HCT116 (cell line): ENCODE measurements around the gene NT5C3A. TPM values are rescaled to one million over a fixed set of nuclear protein-coding genes. Genes with fewer than 3 reads are reported as not detected.

ENCODE experiments used
- ATAC-seq: fragments of 200-7000 bp; cut with Tn5 transposase; 2 replicates; pipeline ENCODE4 v1.9.1; 2020; ENCODE audit warnings: mild to moderate bottlenecking, moderate library complexity
- BruUV-seq: library from RNA; stranded (reverse); fragments of 400-500 nt; replicated peaks from 2 replicates; lab custom pipeline; 2021; lab: Mats Ljungman, UMichigan
- CTCF ChIA-PET: fragments of 300-600 bp; sonication (Branson Sonifier 250); formaldehyde crosslinking; loops from one replicate; lab custom pipeline; 2021; ENCODE audit warnings: antibody characterized with exemption; lab: Charles Lee
- POLR2A ChIA-PET: fragments of 300-600, 350-600 bp; sonication (Branson Sonifier 250); formaldehyde crosslinking; loops from one replicate; lab custom pipeline; 2021; ENCODE audit warnings: antibody characterized with exemption; lab: Charles Lee
- RAD21 ChIA-PET, 2 experiments: fragments of 300-600 bp; sonication (Branson Sonifier 250); formaldehyde crosslinking; loops; one replicate each; lab custom pipeline; 2023; ENCODE audit warnings: low total read pairs in 2 of 2; ENCODE audit not compliant: uncharacterized antibody in 2 of 2, unreplicated experiment in 2 of 2, low non-redundant PET in 1 of 2; lab: Charles Lee
- DNase-seq: peaks from one replicate; pipeline ENCODE4 v3.0.0-alpha.2; 2010; ENCODE audit warnings: low read depth, low spot score
- H2AFZ ChIP-seq: fragments of 200-600 bp; shearing (Covaris generic), sonication (generic); 2 replicates; pipeline ENCODE4 v1.6.1; 2017; ENCODE audit warnings: low read depth, mixed run types, mixed read lengths, antibody characterized with exemption, low read length; ENCODE audit not compliant: poor library complexity, severe bottlenecking
- H3K27ac ChIP-seq: 2 replicates; pipeline ENCODE4 v1.5.1; 2012; ENCODE audit warnings: low read depth, low read length
- H3K27me3 ChIP-seq: fragments of 200-600 bp; sonication (generic); 2 replicates; pipeline ENCODE4 v1.6.1; 2016; ENCODE audit warnings: mixed run types, low read length, mixed read lengths; ENCODE audit not compliant: insufficient read depth
- H3K36me3 ChIP-seq, 2 experiments: fragments of 200-500 bp in 1 of 2; fragments of 200-600 bp in 1 of 2; sonication (Bioruptor generic) in 1 of 2; sonication (generic) in 1 of 2; 2 replicates each; pipeline versions ENCODE4 v1.5.1 to v1.6.1; 2014 to 2016; ENCODE audit warnings: low read length in 2 of 2, inconsistent platforms in 1 of 2, mixed read lengths in 1 of 2, mixed run types in 1 of 2; ENCODE audit not compliant: insufficient read depth in 2 of 2, control insufficient read depth in 1 of 2
- H3K4me1 ChIP-seq, 2 experiments: fragments of 200-600 bp in 1 of 2; sonication (generic) in 1 of 2; 2 replicates each; pipeline versions ENCODE4 v1.5.1 to v1.6.1; 2012 to 2017; ENCODE audit warnings: low read length in 2 of 2, inconsistent platforms in 1 of 2, mild to moderate bottlenecking in 1 of 2, mixed read lengths in 1 of 2, mixed run types in 1 of 2, moderate library complexity in 1 of 2; ENCODE audit not compliant: insufficient read depth in 2 of 2, control insufficient read depth in 1 of 2
- H3K4me2 ChIP-seq: fragments of 200-600 bp; sonication (generic); 2 replicates; pipeline ENCODE4 v1.6.1; 2017; ENCODE audit warnings: mixed run types, low read length, mixed read lengths
- H3K4me3 ChIP-seq, 2 experiments: fragments of 200-600 bp in 1 of 2; sonication (generic) in 1 of 2; replicated peaks in 1 of 2; 2 replicates each; pipeline ENCODE4 v1.5.1; 2011 to 2016; ENCODE audit warnings: low read length in 2 of 2, control low read depth in 1 of 2, low read depth in 1 of 2, mild to moderate bottlenecking in 1 of 2, mixed read lengths in 1 of 2, mixed run types in 1 of 2
- H3K79me2 ChIP-seq: fragments of 200-600 bp; sonication (generic); 2 replicates; pipeline ENCODE4 v1.6.1; 2017; ENCODE audit warnings: mild to moderate bottlenecking, mixed run types, low read length, moderate library complexity, mixed read lengths; ENCODE audit not compliant: insufficient read depth
- H3K9ac ChIP-seq: fragments of 200-600 bp; sonication (generic); 2 replicates; pipeline ENCODE4 v1.6.1; 2016; ENCODE audit warnings: low read length, mixed read lengths
- H3K9me2 ChIP-seq: fragments of 200-600 bp; sonication (generic), shearing (Covaris generic); 2 replicates; pipeline ENCODE4 v1.6.1; 2017; ENCODE audit warnings: mixed run types, mild to moderate bottlenecking, moderate library complexity; ENCODE audit not compliant: insufficient read depth
- H3K9me3 ChIP-seq, 2 experiments: fragments of 200-500 bp in 1 of 2; fragments of 200-600 bp in 1 of 2; sonication (Bioruptor generic) in 1 of 2; sonication (generic) in 1 of 2; 2 replicates each; pipeline ENCODE4 v1.6.1; 2014 to 2017; ENCODE audit warnings: low read length in 2 of 2, mixed read lengths in 2 of 2, inconsistent platforms in 1 of 2, low read depth in 1 of 2, mild to moderate bottlenecking in 1 of 2, mixed run types in 1 of 2, moderate library complexity in 1 of 2; ENCODE audit not compliant: control insufficient read depth in 1 of 2, insufficient read depth in 1 of 2
- H4K20me1 ChIP-seq: fragments of 200-600 bp; sonication (generic), shearing (Covaris generic); 2 replicates; pipeline ENCODE4 v1.6.1; 2017; ENCODE audit warnings: mixed run types, mild to moderate bottlenecking, moderate library complexity; ENCODE audit not compliant: insufficient read depth
- CBX3 ChIP-seq: IDR thresholded peaks from 2 replicates; pipeline ENCODE4 v1.6.1; 2012; ENCODE audit warnings: low read depth
- CTCF ChIP-seq, 3 experiments: fragments of 200-600 bp in 1 of 3; sonication (generic) in 1 of 3; IDR thresholded peaks in 2 of 3; conservative IDR thresholded peaks in 1 of 3; 2 replicates each; pipeline ENCODE4 v1.5.1; 2012 to 2017; ENCODE audit warnings: low read depth in 2 of 3, low read length in 2 of 3, antibody characterized with exemption in 1 of 3, borderline replicate concordance in 1 of 3, control low read depth in 1 of 3, mild to moderate bottlenecking in 1 of 3, mixed read lengths in 1 of 3, mixed run types in 1 of 3, moderate library complexity in 1 of 3; ENCODE audit not compliant: insufficient read depth in 1 of 3
- JUND ChIP-seq: IDR thresholded peaks from 2 replicates; pipeline ENCODE4 v1.6.1; 2012
- MAX ChIP-seq: IDR thresholded peaks from 2 replicates; pipeline ENCODE4 v1.6.1; 2012
- POLR2A ChIP-seq: IDR thresholded peaks from 2 replicates; pipeline ENCODE4 v1.7.0; 2011; ENCODE audit warnings: borderline replicate concordance; ENCODE audit not compliant: insufficient read depth, insufficient read length; ENCODE audit errors: extremely low read depth
- REST ChIP-seq: IDR thresholded peaks from 2 replicates; pipeline ENCODE4 v1.6.1; 2012; ENCODE audit warnings: low read depth
- SP1 ChIP-seq: IDR thresholded peaks from 2 replicates; pipeline ENCODE4 v1.6.1; 2012; ENCODE audit warnings: low read depth
- ZBTB33 ChIP-seq: IDR thresholded peaks from 2 replicates; pipeline ENCODE4 v1.6.1; 2011; ENCODE audit warnings: mild to moderate bottlenecking, low read length, moderate library complexity; ENCODE audit not compliant: insufficient replicate concordance; ENCODE audit errors: extremely low read depth
- ZNF274 ChIP-seq: fragments of 200-500 bp; sonication (Bioruptor generic); IDR thresholded peaks from 2 replicates; pipeline ENCODE4 v1.6.1; 2014; ENCODE audit warnings: mild to moderate bottlenecking, low read depth, low read length, inconsistent platforms
- intact Hi-C: fragments of 100-400 bp; cut with micrococcal nuclease; formaldehyde crosslinking; loops from 2 replicates; pipeline ENCODE4 v1.10.0; 2022
- total RNA-seq: library from RNA; stranded (reverse); gene quantifications from one replicate; pipeline ENCODE4 v1.2.1, GENCODE V29; 2021; ENCODE audit not compliant: unreplicated experiment

Gene NT5C3A
- total RNA-seq, 1 experiment from 2014 or later = 32.5 TPM

- CTCF ChIA-PET = interaction anchor here (1.5 kb wide), 1 partner anchor 15 kb away, joined by 3 read pairs; no protein-coding TSS in a partner anchor
- Histone ChIP-seq H3K79me2 (peaks cover 97% of the 10 kb centered on the region), H3K9me3 (no peaks in the 10 kb centered on the region), H3K27ac (no peak overlapping the region), H3K4me1 (no peaks in the 10 kb centered on the region; a peak in 1 of 4 replicates), H3K9me2 (no peaks in the 10 kb centered on the region), H2AFZ (no peak overlapping the region), H3K4me2 (no peak overlapping the region), H3K27me3 (no peaks in the 10 kb centered on the region), H4K20me1 (peaks cover 32% of the 10 kb centered on the region), H3K4me3 (no peak overlapping the region), H3K9ac (no peak overlapping the region), H3K36me3 (no peaks in the 10 kb centered on the region)
- no TSS peak for BruUV-seq
- no peak for ATAC-seq
- no peak for TF ChIP-seq JUND
- TF ChIP-seq POLR2A = no peak
- no peak for TF ChIP-seq ZBTB33
- TF ChIP-seq SP1 = no peak
- TF ChIP-seq ZNF274 = no peak
- intact Hi-C loops = no loop called here
- RAD21 ChIA-PET = no interaction called here
- no peak for DNase-seq
- POLR2A ChIA-PET = interaction anchor here (2.1 kb wide), 1 partner anchor 14 kb away, joined by 5 read pairs; the partner anchor contains the start of gene NT5C3A
Observed at GRCh38 chr7:33048257-33048656, 14.3 kb downstream of the NT5C3A start.

- H3K4me3 ChIP-seq = no peak overlapping the region
- H3K79me2 ChIP-seq = peaks cover 99% of the 10 kb centered on the region
- ChIA-PET POLR2A (no interaction called here), CTCF (interaction anchor here (1.0 kb wide), 1 partner anchor 199 kb away, joined by 3 read pairs; no protein-coding TSS in a partner anchor), RAD21 (no interaction called here)
- ATAC-seq = no peak
- no peak overlapping the region for H3K27ac ChIP-seq
- H3K9me2 ChIP-seq = no peaks in the 10 kb centered on the region
- DNase-seq = no peak
- no TSS peak for BruUV-seq
- H2AFZ ChIP-seq = no peak overlapping the region
- intact Hi-C loops = no loop called here
- no peaks in the 10 kb centered on the region; a peak in 1 of 4 replicates for H3K4me1 ChIP-seq
- H3K9ac ChIP-seq = no peak overlapping the region
- H3K9me3 ChIP-seq = no peaks in the 10 kb centered on the region
- H3K36me3 ChIP-seq = no peaks in the 10 kb centered on the region
- no peaks in the 10 kb centered on the region for H3K27me3 ChIP-seq
- H4K20me1 ChIP-seq = peaks cover 31% of the 10 kb centered on the region
- no peak overlapping the region for H3K4me2 ChIP-seq
- TF ChIP-seq REST = no peak
- no peak for TF ChIP-seq CTCF (IDR thresholded peaks at IDR 0.05 in 2 of 3, conservative IDR thresholded peaks at IDR 0.05 in 1 of 3; ENCODE audit: borderline replicate concordance in 1 of 3, insufficient read depth in 1 of 3, low read depth in 2 of 3, low read length in 2 of 3)
- TF ChIP-seq MAX = no peak
- no peak for TF ChIP-seq CBX3
- TF ChIP-seq JUND = no peak
- TF ChIP-seq ZBTB33 = no peak
Observed at GRCh38 chr7:33044986-33045385, 17.6 kb downstream of the NT5C3A start.
